Hepatocyte (in vitro differentiated cells): Measurements from ENCODE around the gene RIMS4. TPM values are rescaled to one million over a fixed set of nuclear protein-coding genes. Genes with fewer than 3 reads are reported as not detected.
A peak's percentile ranks its signal among the peaks of the same experiment; 100 is the strongest.

Experiments used
- DNase-seq: peaks from one replicate; pipeline ENCODE4 v3.0.0-alpha.2; 2016; ENCODE audit warnings: low spot score
- H2AFZ ChIP-seq: fragments of 200-600 bp; sonication (generic); 2 replicates; pipeline ENCODE4 v1.6.0; 2016; ENCODE audit warnings: antibody characterized with exemption, mild to moderate bottlenecking
- H3K27ac ChIP-seq: fragments of 200-600 bp; sonication (generic); 2 replicates; pipeline ENCODE4 v1.5.1; 2016; ENCODE audit warnings: mild to moderate bottlenecking
- H3K27me3 ChIP-seq: fragments of 200-600 bp; sonication (generic); 2 replicates; pipeline ENCODE4 v1.6.1; 2016
- H3K36me3 ChIP-seq: fragments of 200-600 bp; sonication (generic); replicated peaks from 2 replicates; pipeline ENCODE4 v1.5.1; 2016; ENCODE audit warnings: low read depth; ENCODE audit not compliant: insufficient read depth
- H3K4me1 ChIP-seq: fragments of 200-600 bp; sonication (generic); 2 replicates; pipeline ENCODE4 v1.5.1; 2016; ENCODE audit warnings: mild to moderate bottlenecking, moderate library complexity; ENCODE audit not compliant: insufficient read depth
- H3K4me2 ChIP-seq: fragments of 200-600 bp; sonication (generic); 2 replicates; pipeline ENCODE4 v1.6.0; 2016
- H3K4me3 ChIP-seq: fragments of 200-600 bp; sonication (generic); 2 replicates; pipeline ENCODE4 v1.5.1; 2016; ENCODE audit warnings: mild to moderate bottlenecking
- H3K79me2 ChIP-seq: fragments of 200-600 bp; sonication (generic); 2 replicates; pipeline ENCODE4 v1.6.0; 2017; ENCODE audit warnings: mild to moderate bottlenecking
- H3K9me2 ChIP-seq: fragments of 200-600 bp; sonication (generic); replicated peaks from 2 replicates; pipeline ENCODE4 v1.6.0; 2017; ENCODE audit warnings: mild to moderate bottlenecking; ENCODE audit not compliant: insufficient read depth
- H3K9me3 ChIP-seq: fragments of 200-600 bp; sonication (generic); 2 replicates; pipeline ENCODE4 v1.5.1; 2016; ENCODE audit warnings: low read depth, mild to moderate bottlenecking
- H4K20me1 ChIP-seq: fragments of 200-600 bp; sonication (generic); 2 replicates; pipeline ENCODE4 v1.6.0; 2016; ENCODE audit warnings: mild to moderate bottlenecking; ENCODE audit not compliant: insufficient read depth, poor library complexity, severe bottlenecking
- CTCF ChIP-seq: fragments of 200-600 bp; sonication (generic); IDR thresholded peaks from 2 replicates; pipeline ENCODE4 v1.5.1; 2016; ENCODE audit warnings: antibody characterized with exemption, mild to moderate bottlenecking; ENCODE audit not compliant: poor library complexity
- EZH2 ChIP-seq: fragments of 200-600 bp; sonication (generic); IDR thresholded peaks from 2 replicates; pipeline ENCODE4 v1.6.1; 2016; ENCODE audit warnings: antibody characterized with exemption, mild to moderate bottlenecking, borderline replicate concordance
- EZH2phosphoT487 ChIP-seq: fragments of 200-600 bp; sonication (generic); IDR thresholded peaks from one replicate; pipeline ENCODE4 v1.6.1; 2018; ENCODE audit warnings: antibody characterized with exemption, mild to moderate bottlenecking, low read depth, moderate library complexity; ENCODE audit not compliant: unreplicated experiment, severe bottlenecking
- WGBS: methylation state at CpG from one replicate; pipeline ENCODE4 v1.1.6; 2016; ENCODE audit warnings: low lambda C conversion rate; ENCODE audit errors: missing lambda C conversion rate; 5-methylcytosine and 5-hydroxymethylcytosine counted together
- polyA plus RNA-seq: library from polyadenylated mRNA; unstranded; fragments of >200 nt; fragmentation: Nextera tagmentation; extraction: Ambion mirVana; gene quantifications from 2 replicates; pipeline ENCODE4 v1.2.1, GENCODE V29; 2016
- total RNA-seq: library from RNA; depleted of rRNA; stranded (reverse); fragments of >200 nt; gene quantifications from 2 replicates; pipeline ENCODE4 v1.2.3, GENCODE V29; 2014

RIMS4 gene
- total and polyA plus RNA-seq, 2 experiments from 2014 or later: 5.1 to 9.0 TPM

GRCh38 chr20:44742304-44743079, 67.9 kb downstream of the RIMS4 start:
- H3K4me2 ChIP-seq: no peak overlapping the region
- no peaks in the 10 kb centered on the region for H3K79me2 ChIP-seq
- H2AFZ ChIP-seq: no peak overlapping the region
- no peaks in the 10 kb centered on the region for H3K9me3 ChIP-seq
- peaks cover 4% of the 10 kb centered on the region for H3K27me3 ChIP-seq
- H4K20me1 ChIP-seq: no peaks in the 10 kb centered on the region
- no peak for TF ChIP-seq EZH2phosphoT487
- no peak for TF ChIP-seq EZH2
- TF ChIP-seq CTCF: no peak
- H3K4me3 ChIP-seq: no peak overlapping the region
- no peak overlapping the region for H3K27ac ChIP-seq
- WGBS: 88% methylated on average over 14 of the region's 14 CpGs
- no peak for DNase-seq
- H3K9me2 ChIP-seq: no peaks in the 10 kb centered on the region
- H3K4me1 ChIP-seq: peaks cover 10% of the 10 kb centered on the region
- no peaks in the 10 kb centered on the region for H3K36me3 ChIP-seq

GRCh38 chr20:44739942-44740341, 70.4 kb downstream of the RIMS4 start:
- no peak overlapping the region for H3K27ac ChIP-seq
- TF ChIP-seq EZH2: no peak
- no peak for TF ChIP-seq CTCF
- no peak for TF ChIP-seq EZH2phosphoT487
- H3K27me3 ChIP-seq: peaks cover 1% of the 10 kb centered on the region
- no peaks in the 10 kb centered on the region for H3K79me2 ChIP-seq
- H4K20me1 ChIP-seq: no peaks in the 10 kb centered on the region
- no peaks in the 10 kb centered on the region for H3K9me3 ChIP-seq
- H3K36me3 ChIP-seq: no peaks in the 10 kb centered on the region
- H3K4me3 ChIP-seq: no peak overlapping the region
- H3K4me2 ChIP-seq: no peak overlapping the region
- no peak for DNase-seq
- 63% methylated on average over 2 of the region's 2 CpGs for WGBS
- no peak overlapping the region for H2AFZ ChIP-seq
- no peaks in the 10 kb centered on the region for H3K4me1 ChIP-seq
- no peaks in the 10 kb centered on the region for H3K9me2 ChIP-seq

- H4K20me1 ChIP-seq: no peaks in the 10 kb centered on the region
- peak; percentile 78 for DNase-seq
- H3K79me2 ChIP-seq: no peaks in the 10 kb centered on the region
- H3K4me3 ChIP-seq: no peak overlapping the region
- no peak overlapping the region for H2AFZ ChIP-seq
- 79% methylated on average over 7 of the region's 7 CpGs for WGBS
- H3K36me3 ChIP-seq: no peaks in the 10 kb centered on the region
- no peaks in the 10 kb centered on the region for H3K9me2 ChIP-seq
- TF ChIP-seq CTCF (no peak), EZH2phosphoT487 (no peak), EZH2 (no peak)
- H3K27me3 ChIP-seq: no peaks in the 10 kb centered on the region
- H3K4me2 ChIP-seq: no peak overlapping the region
- no peaks in the 10 kb centered on the region for H3K4me1 ChIP-seq
- no peak overlapping the region for H3K27ac ChIP-seq
- no peaks in the 10 kb centered on the region for H3K9me3 ChIP-seq
Observed at GRCh38 chr20:44738813-44739477, 71.4 kb downstream of the RIMS4 start.
